H9 (cell line): Measurements from ENCODE around the gene ERC1. TPM values are rescaled to one million over a fixed set of nuclear protein-coding genes. Genes with fewer than 3 reads are reported as not detected.
"Not testable (repeated sequence)": the region's sequence is repeated elsewhere in the genome, so short reads cannot be mapped to it uniquely, and the experiment has no call there.

Experiments
- DNase-seq: peaks from one replicate; pipeline ENCODE4 v3.0.0-alpha.2; 2017
- H2AFZ ChIP-seq: one replicate; pipeline ENCODE4 v1.6.1; 2013; ENCODE audit warnings: mild to moderate bottlenecking, low read length, control low read depth, moderate library complexity
- H2AK5ac ChIP-seq: 2 replicates; pipeline ENCODE4 v1.6.1; 2013; ENCODE audit warnings: low read length, control low read depth, mixed read lengths; ENCODE audit not compliant: insufficient read length
- H2BK120ac ChIP-seq: one replicate; pipeline ENCODE4 v1.6.1; 2013; ENCODE audit warnings: low read depth, mild to moderate bottlenecking, low read length, control low read depth, inconsistent platforms; ENCODE audit not compliant: poor library complexity, severe bottlenecking
- H2BK12ac ChIP-seq: 2 replicates; pipeline ENCODE4 v1.6.1; 2013; ENCODE audit warnings: low read length, control low read depth, mixed read lengths, low read depth; ENCODE audit not compliant: insufficient read length
- H2BK15ac ChIP-seq: 2 replicates; pipeline ENCODE4 v1.6.1; 2013; ENCODE audit warnings: low read depth, low read length, control low read depth
- H2BK20ac ChIP-seq: one replicate; pipeline ENCODE4 v1.6.1; 2013; ENCODE audit warnings: low read depth, mild to moderate bottlenecking, low read length, control low read depth, inconsistent platforms; ENCODE audit not compliant: poor library complexity, severe bottlenecking
- H2BK5ac ChIP-seq: 2 replicates; pipeline ENCODE4 v1.6.1; 2013; ENCODE audit warnings: low read length, control low read depth, mixed read lengths; ENCODE audit not compliant: insufficient read length
- H3K14ac ChIP-seq: 2 replicates; pipeline ENCODE4 v1.6.1; 2013; ENCODE audit warnings: low read length, control low read depth; ENCODE audit not compliant: insufficient read depth
- H3K18ac ChIP-seq: 2 replicates; pipeline ENCODE4 v1.6.1; 2013; ENCODE audit warnings: low read depth, mild to moderate bottlenecking, mixed read lengths, low read length, control low read depth; ENCODE audit not compliant: insufficient read length
- H3K23ac ChIP-seq: 2 replicates; pipeline ENCODE4 v1.6.1; 2013; ENCODE audit warnings: low read length, control low read depth, mixed read lengths, low read depth; ENCODE audit not compliant: insufficient read length
- H3K23me2 ChIP-seq: 2 replicates; pipeline ENCODE4 v1.6.1; 2013; ENCODE audit warnings: low read depth, mild to moderate bottlenecking, mixed read lengths, low read length, control low read depth; ENCODE audit not compliant: insufficient read length, poor library complexity, severe bottlenecking
- H3K27ac ChIP-seq: 2 replicates; pipeline ENCODE4 v1.5.1; 2013; ENCODE audit warnings: low read length, control low read depth, mixed read lengths, low read depth; ENCODE audit not compliant: insufficient read length
- H3K27me3 ChIP-seq: 2 replicates; pipeline ENCODE4 v1.6.1; 2013; ENCODE audit warnings: low read length, control low read depth, inconsistent platforms; ENCODE audit not compliant: insufficient read depth
- H3K4ac ChIP-seq: 2 replicates; pipeline ENCODE4 v1.6.1; 2013; ENCODE audit warnings: low read depth, mild to moderate bottlenecking, control low read depth, inconsistent platforms, low read length, moderate library complexity
- H3K4me1 ChIP-seq: 2 replicates; pipeline ENCODE4 v1.6.1; 2013; ENCODE audit warnings: low read length, control low read depth, inconsistent platforms; ENCODE audit not compliant: insufficient read depth
- H3K4me2 ChIP-seq: 2 replicates; pipeline ENCODE4 v1.6.1; 2013; ENCODE audit warnings: low read length, control low read depth, mixed read lengths; ENCODE audit not compliant: insufficient read length, insufficient read depth
- H3K56ac ChIP-seq: 2 replicates; pipeline ENCODE4 v1.6.1; 2013; ENCODE audit warnings: low read depth, mild to moderate bottlenecking, mixed read lengths, low read length, control low read depth; ENCODE audit not compliant: insufficient read length
- H3K79me1 ChIP-seq: 2 replicates; pipeline ENCODE4 v1.6.1; 2013; ENCODE audit warnings: low read depth, mild to moderate bottlenecking, moderate library complexity, low read length, control low read depth, inconsistent platforms; ENCODE audit not compliant: insufficient read depth, poor library complexity, severe bottlenecking
- H3K79me2 ChIP-seq: 2 replicates; pipeline ENCODE4 v1.6.1; 2013; ENCODE audit warnings: low read length, control low read depth, inconsistent platforms; ENCODE audit not compliant: insufficient read depth
- H3K9ac ChIP-seq: 2 replicates; pipeline ENCODE4 v1.6.1; 2013; ENCODE audit warnings: low read length, control low read depth, mixed read lengths; ENCODE audit not compliant: insufficient read length; ENCODE audit errors: extremely low read depth
- H3K9me3 ChIP-seq: one replicate; pipeline ENCODE4 v1.6.1; 2013; ENCODE audit warnings: low read depth, low read length, inconsistent platforms; ENCODE audit not compliant: control insufficient read depth
- H3T11ph ChIP-seq: one replicate; pipeline ENCODE4 v1.6.1; 2013; ENCODE audit warnings: mild to moderate bottlenecking, low read length, control low read depth, inconsistent platforms
- H4K20me1 ChIP-seq: one replicate; pipeline ENCODE4 v1.6.1; 2013; ENCODE audit not compliant: control insufficient read depth, insufficient read length, insufficient read depth
- H4K5ac ChIP-seq: 2 replicates; pipeline ENCODE4 v1.6.1; 2013; ENCODE audit warnings: low read depth, mild to moderate bottlenecking, mixed read lengths, low read length, control low read depth; ENCODE audit not compliant: insufficient read length
- H4K8ac ChIP-seq: replicated peaks from 2 replicates; pipeline ENCODE4 v1.6.1; 2013; ENCODE audit warnings: low read length, control low read depth, mixed read lengths, low read depth; ENCODE audit not compliant: insufficient read length
- H4K91ac ChIP-seq: 2 replicates; pipeline ENCODE4 v1.6.1; 2013; ENCODE audit warnings: low read depth, mild to moderate bottlenecking, moderate library complexity, mixed read lengths, low read length, control low read depth; ENCODE audit not compliant: insufficient read length
- H3K27ac Mint-ChIP-seq, 3 experiments: 2 replicates in 2 of 3; 3 replicates in 1 of 3; pipeline ENCODE4 v1.8.0; 2020 to 2021; ENCODE audit warnings: mixed read lengths in 3 of 3, mild to moderate bottlenecking in 1 of 3, moderate library complexity in 1 of 3
- H3K27me3 Mint-ChIP-seq: 2 replicates; pipeline ENCODE4 v1.8.0; 2021; ENCODE audit warnings: low read depth, mild to moderate bottlenecking, moderate library complexity, mixed read lengths
- H3K36me3 Mint-ChIP-seq, 3 experiments: 2 replicates in 2 of 3; 3 replicates in 1 of 3; pipeline ENCODE4 v1.8.0; 2020 to 2021; ENCODE audit warnings: low read depth in 3 of 3, mixed read lengths in 3 of 3; ENCODE audit not compliant: insufficient read depth in 1 of 3
- H3K4me1 Mint-ChIP-seq, 2 experiments: 2 replicates each; pipeline ENCODE4 v1.8.0; 2020; ENCODE audit warnings: mixed read lengths in 2 of 2
- H3K4me3 Mint-ChIP-seq, 2 experiments: 2 replicates in 1 of 2; 3 replicates in 1 of 2; pipeline ENCODE4 v1.8.0; 2020 to 2021; ENCODE audit warnings: mild to moderate bottlenecking in 2 of 2, mixed read lengths in 2 of 2, moderate library complexity in 1 of 2
- H3K9me3 Mint-ChIP-seq, 2 experiments: 2 replicates in 1 of 2; 3 replicates in 1 of 2; pipeline ENCODE4 v1.8.0; 2020; ENCODE audit warnings: mild to moderate bottlenecking in 2 of 2, mixed read lengths in 2 of 2, moderate library complexity in 1 of 2
- CTCF ChIP-seq: fragments of 200-600 bp; sonication (generic); conservative IDR thresholded peaks from 3 replicates; pipeline ENCODE4 v1.8.0; 2021; ENCODE audit warnings: antibody characterized with exemption, mild to moderate bottlenecking
- WGBS: extraction: QIAGEN DNeasy Blood & Tissue Kit; methylation state at CpG from one replicate; pipeline ENCODE4 v1.1.7; 2013; ENCODE audit warnings: missing lambda C conversion rate, low lambda C conversion rate, mixed read lengths; ENCODE audit not compliant: insufficient read length; ENCODE audit errors: extremely low coverage; 5-methylcytosine and 5-hydroxymethylcytosine counted together
- total RNA-seq: library from RNA; stranded (reverse); gene quantifications from 2 replicates; pipeline ENCODE4 v1.2.1, GENCODE V29; 2021

Gene ERC1
- total RNA-seq, 1 experiment from 2014 or later, result 51.2 TPM

GRCh38 chr12:1138691-1139090 lies 147.7 kb downstream of the ERC1 start:
- TF ChIP-seq CTCF, result no peak
- Histone ChIP-seq H3K79me2 (no peaks in the 10 kb centered on the region; the same call in 1 of the 2 replicates), H3K14ac (no peak overlapping the region), H2BK15ac (no peak overlapping the region), H3K18ac (no peak overlapping the region), H2BK12ac (no peak overlapping the region), H3K9me3 (no peaks in the 10 kb centered on the region), H2BK20ac (no peak overlapping the region), H3K27ac (no peak overlapping the region), H3K23me2 (no peaks in the 10 kb centered on the region), H4K8ac (no peak overlapping the region), H3K4me2 (no peak overlapping the region), H4K5ac (no peak overlapping the region), H3K4me1 (no peaks in the 10 kb centered on the region), H3K27me3 (no peaks in the 10 kb centered on the region), H3T11ph (no peak overlapping the region), H4K20me1 (no peaks in the 10 kb centered on the region), H4K91ac (no peak overlapping the region), H3K23ac (no peak overlapping the region), H2BK120ac (no peak overlapping the region), H3K4ac (no peak overlapping the region), H3K79me1 (no peaks in the 10 kb centered on the region), H2AK5ac (no peak overlapping the region), H2BK5ac (no peak overlapping the region), H3K9ac (no peak overlapping the region), H3K56ac (no peak overlapping the region), H2AFZ (no peak overlapping the region)
- H3K4me3 Mint-ChIP-seq, result no peak overlapping the region
- no peak for DNase-seq
- peaks cover 0 to 4% (median 0%) of the 10 kb centered on the region in 3 experiments; a peak in 1 of 7 replicates for H3K36me3 Mint-ChIP-seq
- no peaks in the 10 kb centered on the region for H3K27me3 Mint-ChIP-seq
- WGBS, result no CpG with 5 or more reads among the region's 4 CpGs
- no peaks in the 10 kb centered on the region for H3K9me3 Mint-ChIP-seq
- no peak overlapping the region for H3K27ac Mint-ChIP-seq
- peaks cover 2% of the 10 kb centered on the region in 2 experiments for H3K4me1 Mint-ChIP-seq

GRCh38 chr12:1146758-1147157 lies 155.7 kb downstream of the ERC1 start:
- H3K4me2 ChIP-seq, H4K20me1 ChIP-seq, H3K14ac ChIP-seq, H4K8ac ChIP-seq, H3K9ac ChIP-seq, H4K5ac ChIP-seq, H2AK5ac ChIP-seq, H2BK15ac ChIP-seq, H3K79me2 ChIP-seq, H2BK5ac ChIP-seq, H3K36me3 Mint-ChIP-seq, H2AFZ ChIP-seq, H3K27ac ChIP-seq, H3K27me3 Mint-ChIP-seq, H3K4me1 Mint-ChIP-seq, H4K91ac ChIP-seq, H3K23me2 ChIP-seq, H2BK20ac ChIP-seq, H3K27ac Mint-ChIP-seq, H3K79me1 ChIP-seq, H3K4me3 Mint-ChIP-seq, H3K9me3 Mint-ChIP-seq, H3K27me3 ChIP-seq, H3K18ac ChIP-seq, H3K4me1 ChIP-seq, H3K56ac ChIP-seq, H2BK12ac ChIP-seq, H2BK120ac ChIP-seq, H3K23ac ChIP-seq, H3T11ph ChIP-seq, DNase-seq, H3K9me3 ChIP-seq, H3K4ac ChIP-seq: not testable (repeated sequence)
- no CpG with 5 or more reads among the region's 4 CpGs for WGBS
